Neutrophil (primary cell): ENCODE results near the gene GPSM1.

Experiments
- H3K27ac ChIP-seq: fragments of 200-600 bp; sonication (generic); 2 replicates; pipeline ENCODE4 v1.5.1; 2016; ENCODE audit warnings: mild to moderate bottlenecking, moderate library complexity
- H3K27me3 ChIP-seq: fragments of 200-600 bp; sonication (generic); 2 replicates; pipeline ENCODE4 v1.6.0; 2016; ENCODE audit warnings: mild to moderate bottlenecking
- H3K36me3 ChIP-seq: fragments of 200-600 bp; sonication (generic); 2 replicates; pipeline ENCODE4 v1.5.1; 2017
- H3K4me1 ChIP-seq, 2 experiments: fragments of 200-600 bp in 1 of 2; sonication (generic) in 1 of 2; 1 replicate in 1 of 2; 2 replicates in 1 of 2; pipeline versions ENCODE4 v1.5.1 to v1.6.1; 2013 to 2016; ENCODE audit warnings: low read depth in 1 of 2, low read length in 1 of 2, mild to moderate bottlenecking in 1 of 2, moderate library complexity in 1 of 2; ENCODE audit not compliant: control insufficient read depth in 1 of 2, insufficient read depth in 1 of 2
- H3K4me3 ChIP-seq, 2 experiments: fragments of 200-600 bp in 1 of 2; sonication (generic) in 1 of 2; 1 replicate in 1 of 2; 2 replicates in 1 of 2; pipeline ENCODE4 v1.5.1; 2013 to 2016; ENCODE audit warnings: low read depth in 1 of 2, low read length in 1 of 2, mild to moderate bottlenecking in 1 of 2, moderate library complexity in 1 of 2
- H3K9me3 ChIP-seq: fragments of 200-600 bp; sonication (generic); 2 replicates; pipeline ENCODE4 v1.5.1; 2016
- TF ChIP-seq, protein P1 (sequence below): fragments of 200-600 bp; sonication (generic); IDR thresholded peaks from 2 replicates; pipeline ENCODE4 v1.5.1; 2016; ENCODE audit warnings: antibody characterized with exemption

GPSM1 gene

DNA sequence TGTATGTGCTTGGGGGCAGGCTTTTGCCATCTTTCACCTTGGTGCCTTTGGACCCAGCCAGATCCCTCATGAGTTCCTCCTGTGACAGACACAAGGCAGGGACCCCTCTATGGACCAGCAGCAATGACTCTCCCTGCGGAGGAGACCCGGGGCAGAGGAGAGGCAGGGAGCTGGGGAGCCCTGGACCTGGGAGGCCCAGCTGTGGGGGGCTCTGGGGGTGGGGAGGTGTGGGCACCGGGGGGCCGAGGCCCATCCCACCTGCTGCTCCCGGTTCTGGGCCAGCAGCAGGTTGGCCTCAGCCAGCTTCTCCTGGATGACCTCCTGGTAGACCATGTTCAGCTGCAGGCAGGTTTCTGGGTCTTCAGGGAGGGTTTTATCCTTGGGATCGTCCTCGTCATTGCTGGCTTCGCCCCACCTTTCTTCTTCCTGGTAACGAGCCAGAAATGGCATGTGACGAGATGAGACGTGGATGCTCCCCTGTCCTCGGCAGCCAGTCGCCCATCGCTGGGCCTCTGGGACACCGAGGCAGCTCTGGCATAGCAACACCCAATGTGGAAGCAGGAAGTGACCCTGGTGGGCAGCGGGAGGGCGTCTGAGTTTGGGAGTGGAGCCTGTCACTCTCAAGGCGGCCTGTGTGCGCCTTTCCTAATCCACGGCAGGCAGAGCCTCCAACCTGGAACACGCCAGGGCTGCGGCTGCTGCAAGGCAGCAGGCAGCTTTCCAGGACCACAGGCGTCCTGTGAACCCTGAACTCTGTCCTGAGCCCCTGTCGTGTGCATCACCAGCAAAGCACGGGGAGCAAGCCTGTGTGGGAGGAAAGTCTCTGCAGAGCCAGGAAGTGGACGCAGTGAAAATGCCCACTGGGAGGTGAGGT is 68.2 kb downstream of the GPSM1 start:
- no peak overlapping the region for H3K4me3 ChIP-seq
- peaks cover 5% of the 10 kb centered on the region for H3K27me3 ChIP-seq
- peaks cover 14 to 16% of the 10 kb centered on the region in 2 experiments for H3K4me1 ChIP-seq
- TF ChIP-seq, protein P1, sequence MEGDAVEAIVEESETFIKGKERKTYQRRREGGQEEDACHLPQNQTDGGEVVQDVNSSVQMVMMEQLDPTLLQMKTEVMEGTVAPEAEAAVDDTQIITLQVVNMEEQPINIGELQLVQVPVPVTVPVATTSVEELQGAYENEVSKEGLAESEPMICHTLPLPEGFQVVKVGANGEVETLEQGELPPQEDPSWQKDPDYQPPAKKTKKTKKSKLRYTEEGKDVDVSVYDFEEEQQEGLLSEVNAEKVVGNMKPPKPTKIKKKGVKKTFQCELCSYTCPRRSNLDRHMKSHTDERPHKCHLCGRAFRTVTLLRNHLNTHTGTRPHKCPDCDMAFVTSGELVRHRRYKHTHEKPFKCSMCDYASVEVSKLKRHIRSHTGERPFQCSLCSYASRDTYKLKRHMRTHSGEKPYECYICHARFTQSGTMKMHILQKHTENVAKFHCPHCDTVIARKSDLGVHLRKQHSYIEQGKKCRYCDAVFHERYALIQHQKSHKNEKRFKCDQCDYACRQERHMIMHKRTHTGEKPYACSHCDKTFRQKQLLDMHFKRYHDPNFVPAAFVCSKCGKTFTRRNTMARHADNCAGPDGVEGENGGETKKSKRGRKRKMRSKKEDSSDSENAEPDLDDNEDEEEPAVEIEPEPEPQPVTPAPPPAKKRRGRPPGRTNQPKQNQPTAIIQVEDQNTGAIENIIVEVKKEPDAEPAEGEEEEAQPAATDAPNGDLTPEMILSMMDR: no peak
- peaks cover 74% of the 10 kb centered on the region for H3K36me3 ChIP-seq
- no peaks in the 10 kb centered on the region for H3K9me3 ChIP-seq
- H3K27ac ChIP-seq: no peak overlapping the region

DNA sequence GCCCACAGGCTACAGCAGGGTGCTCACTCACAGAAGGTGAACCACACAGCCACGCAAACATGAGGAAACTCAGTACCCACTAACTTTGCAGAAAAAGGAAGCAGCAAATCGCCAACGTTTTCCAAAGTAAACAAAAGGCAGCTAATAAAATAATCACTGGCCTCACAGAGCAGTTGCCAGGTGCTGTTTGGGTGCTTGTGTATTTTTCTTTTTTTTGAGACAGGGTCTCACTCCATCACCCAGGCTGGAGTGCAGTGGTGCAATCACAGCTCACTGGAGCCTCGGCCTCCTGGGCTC is 68.8 kb downstream of the GPSM1 start:
- Histone ChIP-seq H3K27ac (no peak overlapping the region), H3K27me3 (peaks cover 5% of the 10 kb centered on the region), H3K4me1 (peaks cover 15 to 17% of the 10 kb centered on the region in 2 experiments), H3K36me3 (peaks cover 68% of the 10 kb centered on the region), H3K4me3 (no peak overlapping the region), H3K9me3 (no peaks in the 10 kb centered on the region)
- TF ChIP-seq, protein P1: no peak

DNA sequence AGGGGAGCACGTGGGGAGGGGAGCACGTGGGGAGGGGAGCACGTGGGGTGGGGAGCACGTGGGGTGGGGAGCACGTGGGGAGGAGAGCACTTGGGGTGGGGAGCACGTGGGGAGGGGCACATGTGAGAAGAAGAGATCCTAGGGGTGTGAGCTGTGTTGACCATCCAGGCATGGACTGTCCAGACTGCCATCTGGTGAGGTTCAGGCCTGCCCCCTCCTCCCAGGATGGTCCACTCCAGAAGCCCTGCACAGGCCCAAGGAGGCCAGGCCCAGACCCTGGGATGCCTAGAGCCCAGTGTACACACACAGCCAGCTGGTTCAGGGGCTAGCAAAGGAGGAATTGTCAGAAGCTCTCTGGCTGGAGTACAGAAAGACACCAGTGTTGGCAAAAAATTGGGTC is 70.3 kb downstream of the GPSM1 start:
- H3K9me3 ChIP-seq: no peaks in the 10 kb centered on the region
- H3K4me3 ChIP-seq: no peak overlapping the region
- peaks cover 15 to 17% of the 10 kb centered on the region in 2 experiments for H3K4me1 ChIP-seq
- TF ChIP-seq, protein P1: no peak
- H3K27me3 ChIP-seq: peaks cover 5% of the 10 kb centered on the region
- no peak overlapping the region for H3K27ac ChIP-seq
- H3K36me3 ChIP-seq: peaks cover 55% of the 10 kb centered on the region

DNA sequence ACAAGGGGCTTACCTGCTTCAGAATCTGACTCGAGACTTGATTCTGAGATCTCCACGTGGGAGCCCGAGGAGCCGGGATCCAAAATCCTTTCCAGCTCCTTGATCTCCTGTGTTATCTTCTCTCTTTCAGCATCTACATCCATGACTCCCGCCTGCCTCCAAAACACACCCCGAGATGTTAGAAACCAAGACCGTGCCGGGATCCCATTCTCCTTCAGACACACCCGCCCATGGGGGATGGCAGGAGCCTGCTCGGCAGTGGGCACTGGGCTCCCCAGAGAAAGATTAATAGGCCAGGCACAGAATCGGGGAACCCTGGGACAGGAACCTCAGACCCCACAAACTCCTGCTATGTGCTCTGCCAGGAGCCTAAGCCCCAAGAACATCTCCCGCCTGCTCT is 70.9 kb downstream of the GPSM1 start:
- H3K27me3 ChIP-seq: peaks cover 5% of the 10 kb centered on the region
- TF ChIP-seq, protein P1: no peak
- peaks cover 49% of the 10 kb centered on the region for H3K36me3 ChIP-seq
- peaks cover 15 to 17% of the 10 kb centered on the region in 2 experiments for H3K4me1 ChIP-seq
- no peaks in the 10 kb centered on the region for H3K9me3 ChIP-seq
- no peak overlapping the region for H3K4me3 ChIP-seq
- H3K27ac ChIP-seq: no peak overlapping the region

DNA sequence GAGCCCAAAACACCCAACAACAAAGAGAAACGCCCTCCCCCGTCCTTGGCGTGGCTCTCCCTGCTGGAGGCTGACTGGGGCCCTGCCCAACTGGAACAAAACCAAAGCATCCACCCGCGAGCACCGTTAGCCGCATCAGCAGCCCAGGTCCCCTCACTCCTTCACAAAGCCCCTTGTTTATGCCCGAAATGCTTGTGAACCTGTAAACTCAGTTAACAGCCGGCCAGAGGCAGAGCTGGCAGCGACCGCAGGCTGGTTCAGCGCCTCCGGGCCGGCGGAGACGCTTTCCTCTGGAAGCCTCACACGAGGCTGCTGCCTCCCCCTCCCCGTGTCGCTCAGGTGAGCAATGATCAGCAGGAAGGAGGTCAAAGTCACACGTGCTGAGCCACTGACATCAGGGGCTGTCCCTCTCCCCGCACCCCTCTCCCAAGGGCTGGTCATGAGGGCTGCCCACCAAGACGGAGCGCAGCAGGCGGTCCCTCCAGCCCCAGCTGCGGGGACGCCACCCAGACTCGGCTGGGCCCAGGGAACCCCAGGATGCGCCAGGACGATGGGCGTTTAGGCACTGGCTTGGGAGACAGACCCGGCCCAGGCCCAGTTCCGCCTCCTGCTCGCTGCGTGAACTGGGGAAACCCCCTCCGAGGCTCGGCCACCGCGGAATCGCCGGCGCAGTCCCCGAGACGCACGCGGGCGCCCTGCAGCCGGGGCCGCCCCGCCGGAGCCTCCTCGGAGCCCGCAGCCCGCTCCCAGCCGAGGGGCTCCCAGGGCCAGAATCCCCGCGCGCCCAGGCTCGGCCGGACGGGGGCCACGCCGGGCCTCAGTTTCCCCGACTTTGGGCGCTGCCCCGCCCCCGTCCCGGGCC is 72.1 kb downstream of the GPSM1 start:
- Histone ChIP-seq H3K36me3 (peaks cover 46% of the 10 kb centered on the region), H3K9me3 (no peaks in the 10 kb centered on the region), H3K27me3 (peaks cover 5% of the 10 kb centered on the region), H3K4me1 (peaks cover 15 to 17% of the 10 kb centered on the region in 2 experiments), H3K4me3 (peak overlapping the region; percentile 81 to 93), H3K27ac (peak overlapping the region; percentile 57)
- TF ChIP-seq, protein P1: no peak
